Right forelimb (tissue), 1 donor: ENCODE measurements around the gene TRDMT1.

Source experiments
- DNase-seq: peaks from one replicate; pipeline ENCODE4 v3.0.0-alpha.2; 2018

Gene TRDMT1

DNA sequence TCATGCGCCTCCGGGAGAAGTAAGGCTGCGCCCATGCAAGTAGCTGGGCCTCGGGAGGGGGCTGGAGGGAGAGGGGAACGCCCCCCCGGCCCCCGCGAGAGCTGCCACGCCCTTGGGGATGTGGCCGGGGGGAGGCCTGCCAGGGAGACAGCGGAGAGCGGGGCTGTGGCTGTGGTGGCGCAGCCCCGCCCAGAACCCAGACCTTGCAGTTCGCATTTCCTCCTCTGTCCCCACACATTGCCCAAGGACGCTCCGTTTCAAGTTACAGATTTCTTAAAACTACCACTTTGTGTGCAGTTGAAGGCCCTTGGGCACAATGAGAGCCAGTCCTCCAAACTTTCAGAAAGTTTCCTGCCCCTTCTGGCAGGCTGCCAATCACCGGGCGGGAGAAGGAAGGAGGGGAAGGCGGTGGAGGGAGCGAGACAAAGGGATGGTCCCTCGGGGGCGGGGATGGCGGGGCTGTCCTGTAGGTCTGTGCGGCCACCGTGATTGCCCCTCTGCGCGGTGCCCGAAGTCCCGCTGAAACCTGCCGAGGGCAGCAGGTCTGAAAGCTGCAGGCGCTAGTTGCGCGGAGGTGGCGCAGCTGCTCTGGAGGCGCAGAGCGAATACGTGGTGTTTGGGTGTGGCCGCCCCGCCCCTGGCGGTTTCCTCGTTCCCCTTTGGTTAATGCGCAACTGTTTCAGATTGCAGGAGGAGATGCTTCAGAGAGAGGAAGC is 28.7 kb upstream of the TRDMT1 start:
- DNase-seq, result peak; percentile 90

DNA sequence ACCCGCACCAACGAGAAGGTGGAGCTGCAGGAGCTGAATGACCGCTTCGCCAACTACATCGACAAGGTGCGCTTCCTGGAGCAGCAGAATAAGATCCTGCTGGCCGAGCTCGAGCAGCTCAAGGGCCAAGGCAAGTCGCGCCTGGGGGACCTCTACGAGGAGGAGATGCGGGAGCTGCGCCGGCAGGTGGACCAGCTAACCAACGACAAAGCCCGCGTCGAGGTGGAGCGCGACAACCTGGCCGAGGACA is 28.2 kb upstream of the TRDMT1 start:
- no peak for DNase-seq

DNA sequence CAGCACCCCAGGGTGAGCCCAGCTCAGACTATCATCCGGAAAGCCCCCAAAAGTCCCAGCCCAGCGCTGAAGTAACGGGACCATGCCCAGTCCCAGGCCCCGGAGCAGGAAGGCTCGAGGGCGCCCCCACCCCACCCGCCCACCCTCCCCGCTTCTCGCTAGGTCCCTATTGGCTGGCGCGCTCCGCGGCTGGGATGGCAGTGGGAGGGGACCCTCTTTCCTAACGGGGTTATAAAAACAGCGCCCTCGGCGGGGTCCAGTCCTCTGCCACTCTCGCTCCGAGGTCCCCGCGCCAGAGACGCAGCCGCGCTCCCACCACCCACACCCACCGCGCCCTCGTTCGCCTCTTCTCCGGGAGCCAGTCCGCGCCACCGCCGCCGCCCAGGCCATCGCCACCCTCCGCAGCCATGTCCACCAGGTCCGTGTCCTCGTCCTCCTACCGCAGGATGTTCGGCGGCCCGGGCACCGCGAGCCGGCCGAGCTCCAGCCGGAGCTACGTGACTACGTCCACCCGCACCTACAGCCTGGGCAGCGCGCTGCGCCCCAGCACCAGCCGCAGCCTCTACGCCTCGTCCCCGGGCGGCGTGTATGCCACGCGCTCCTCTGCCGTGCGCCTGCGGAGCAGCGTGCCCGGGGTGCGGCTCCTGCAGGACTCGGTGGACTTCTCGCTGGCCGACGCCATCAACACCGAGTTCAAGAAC is 27.7 kb upstream of the TRDMT1 start:
- peak; percentile 95 for DNase-seq

DNA sequence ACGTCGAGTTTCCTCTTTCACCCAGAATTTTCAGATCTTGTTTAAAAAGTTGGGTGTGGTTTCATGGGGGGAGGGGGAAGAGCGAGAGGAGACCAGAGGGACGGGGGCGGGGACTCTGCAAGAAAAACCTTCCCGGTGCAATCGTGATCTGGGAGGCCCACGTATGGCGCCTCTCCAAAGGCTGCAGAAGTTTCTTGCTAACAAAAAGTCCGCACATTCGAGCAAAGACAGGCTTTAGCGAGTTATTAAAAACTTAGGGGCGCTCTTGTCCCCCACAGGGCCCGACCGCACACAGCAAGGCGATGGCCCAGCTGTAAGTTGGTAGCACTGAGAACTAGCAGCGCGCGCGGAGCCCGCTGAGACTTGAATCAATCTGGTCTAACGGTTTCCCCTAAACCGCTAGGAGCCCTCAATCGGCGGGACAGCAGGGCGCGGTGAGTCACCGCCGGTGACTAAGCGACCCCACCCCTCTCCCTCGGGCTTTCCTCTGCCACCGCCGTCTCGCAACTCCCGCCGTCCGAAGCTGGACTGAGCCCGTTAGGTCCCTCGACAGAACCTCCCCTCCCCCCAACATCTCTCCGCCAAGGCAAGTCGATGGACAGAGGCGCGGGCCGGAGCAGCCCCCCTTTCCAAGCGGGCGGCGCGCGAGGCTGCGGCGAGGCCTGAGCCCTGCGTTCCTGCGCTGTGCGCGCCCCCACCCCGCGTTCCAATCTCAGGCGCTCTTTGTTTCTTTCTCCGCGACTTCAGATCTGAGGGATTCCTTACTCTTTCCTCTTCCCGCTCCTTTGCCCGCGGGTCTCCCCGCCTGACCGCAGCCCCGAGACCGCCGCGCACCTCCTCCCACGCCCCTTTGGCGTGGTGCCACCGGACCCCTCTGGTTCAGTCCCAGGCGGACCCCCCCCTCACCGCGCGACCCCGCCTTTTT is 26.9 kb upstream of the TRDMT1 start, which contains the start of gene VIM:
Gene VIM (plus strand): TSS at position 151 of the 925 bp plus-strand sequence. CDS start 1,182 bp downstream, outside the sequence.
- DNase-seq, result peak; percentile 94

DNA sequence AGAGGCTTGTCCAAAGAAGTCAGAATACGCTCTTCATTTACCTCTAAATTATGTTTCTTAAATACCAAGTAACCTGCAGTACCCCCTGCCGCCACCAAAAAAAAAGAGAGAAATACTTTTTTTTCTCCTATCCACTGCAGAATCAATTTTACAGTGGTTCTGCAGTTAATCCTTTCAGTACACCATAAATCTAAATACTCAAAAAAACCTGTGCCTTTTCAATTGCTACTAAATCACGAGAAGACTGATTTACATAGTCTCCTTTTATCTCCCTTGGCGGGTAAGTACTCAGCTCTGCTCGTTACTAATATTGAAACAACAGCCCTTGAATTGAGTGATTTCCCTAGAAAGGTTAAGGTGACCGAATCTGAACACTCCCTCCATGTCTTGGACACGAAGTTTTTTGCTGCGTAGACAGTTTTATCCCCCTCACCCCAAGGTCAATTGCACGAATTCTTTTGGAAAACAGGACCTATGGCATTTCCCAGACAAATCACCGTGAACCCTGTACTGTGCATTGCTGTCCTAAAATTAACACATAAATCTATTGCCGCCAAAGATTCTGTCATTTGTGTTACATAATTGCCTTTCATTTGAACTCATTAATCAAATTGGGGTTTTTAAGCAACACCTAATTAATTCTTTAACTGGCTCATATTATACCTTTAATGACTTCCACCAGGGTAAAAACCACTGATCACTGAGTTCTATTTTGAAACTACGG is 26.1 kb upstream of the TRDMT1 start:
- no peak for DNase-seq

DNA sequence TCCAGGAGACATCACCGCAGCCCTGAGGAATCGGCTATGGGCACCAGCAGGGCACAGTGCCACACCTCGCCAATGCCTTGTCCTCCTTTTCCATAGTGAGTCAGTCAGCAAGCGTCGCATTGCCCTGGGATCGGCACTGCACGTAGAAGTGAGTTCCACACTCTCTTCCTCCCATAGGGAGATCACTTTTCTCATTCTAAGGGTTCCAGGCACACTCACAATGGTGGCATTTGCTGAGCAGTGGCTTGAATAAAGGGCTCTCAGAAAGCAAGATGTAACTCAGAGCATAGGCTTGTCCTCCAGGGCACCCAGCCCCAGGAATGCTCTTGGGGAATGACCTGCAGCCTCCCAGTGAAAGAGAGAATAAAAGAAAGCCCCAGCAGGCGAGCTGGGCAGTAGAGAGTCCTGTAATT is 25.4 kb upstream of the TRDMT1 start:
- no peak for DNase-seq

DNA sequence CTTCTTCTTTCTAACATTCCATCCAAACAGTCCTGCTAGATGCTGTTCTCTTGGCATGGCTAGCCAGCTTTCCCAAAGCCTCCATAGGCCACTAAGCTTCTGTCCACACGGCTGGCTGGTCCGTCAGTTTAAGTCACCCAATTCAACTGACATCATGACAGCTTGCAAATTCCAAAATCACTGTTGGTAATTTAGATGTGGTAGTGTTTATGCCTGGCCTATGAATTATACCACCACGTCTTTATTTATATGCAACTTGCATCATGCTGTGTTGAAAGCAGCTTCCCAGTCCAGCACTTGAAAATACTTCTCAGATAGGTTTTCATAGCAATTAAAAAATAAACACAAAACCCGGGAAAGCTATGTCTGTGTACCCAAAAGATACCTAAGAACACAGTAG is 24.3 kb upstream of the TRDMT1 start:
- no peak for DNase-seq

DNA sequence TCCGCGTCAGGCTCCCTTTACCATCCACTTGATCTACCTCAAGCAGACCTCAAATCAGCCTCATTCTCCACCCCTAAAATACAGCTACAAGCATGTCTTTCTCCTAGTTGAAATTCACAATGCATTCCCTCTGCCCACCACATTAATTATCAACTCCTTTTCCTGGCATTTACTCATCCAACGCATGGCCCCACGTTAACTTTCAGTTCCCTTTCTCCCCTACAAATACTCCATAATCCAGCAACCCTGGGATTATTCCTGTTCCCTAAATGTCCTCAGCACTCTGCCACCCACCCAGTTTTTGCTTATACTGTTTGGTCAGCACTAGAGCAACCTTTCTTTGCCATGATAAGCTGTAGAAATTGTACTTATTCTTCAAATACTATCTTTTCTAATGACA is 20.9 kb upstream of the TRDMT1 start:
- no peak for DNase-seq

DNA sequence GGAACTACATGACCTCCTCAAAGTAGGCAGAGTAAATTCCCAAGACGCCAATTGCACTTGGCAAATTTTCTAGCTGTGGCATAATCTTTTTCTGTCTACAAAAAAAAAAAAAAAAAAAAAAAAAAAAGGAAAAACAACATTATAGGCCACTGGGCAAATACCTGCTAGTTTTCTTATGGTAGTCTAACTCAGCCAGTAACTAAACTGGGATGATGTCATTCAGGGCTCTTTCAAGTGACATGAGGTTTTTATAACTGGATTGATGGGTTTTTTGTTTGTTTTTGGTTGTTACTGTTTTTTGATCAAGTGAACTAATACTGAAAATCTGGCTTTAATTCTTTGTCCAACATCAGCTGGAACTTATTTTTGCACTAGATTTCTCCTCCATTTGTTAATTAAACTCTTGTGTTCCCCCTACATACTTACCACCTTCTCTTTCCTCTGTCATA is 19.2 kb upstream of the TRDMT1 start:
- no peak for DNase-seq

DNA sequence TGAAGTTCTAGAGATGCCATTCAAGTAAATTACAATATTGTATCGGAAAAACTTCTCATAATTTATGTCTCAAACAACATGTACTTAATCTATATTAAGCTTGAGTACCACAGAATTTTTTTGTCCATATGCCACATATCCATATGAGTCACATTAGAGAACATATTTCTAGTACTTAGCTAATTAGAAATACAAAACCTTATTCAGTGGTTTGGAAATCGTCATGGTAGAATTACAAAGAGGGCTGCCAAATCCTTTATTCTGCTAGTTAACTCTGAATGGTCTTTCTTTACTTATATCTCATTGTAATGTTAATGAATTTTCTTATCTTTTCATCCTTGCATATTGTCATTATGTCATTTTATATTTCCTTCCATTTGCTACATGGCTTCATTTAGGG is 17.6 kb upstream of the TRDMT1 start:
- DNase-seq, result no peak

DNA sequence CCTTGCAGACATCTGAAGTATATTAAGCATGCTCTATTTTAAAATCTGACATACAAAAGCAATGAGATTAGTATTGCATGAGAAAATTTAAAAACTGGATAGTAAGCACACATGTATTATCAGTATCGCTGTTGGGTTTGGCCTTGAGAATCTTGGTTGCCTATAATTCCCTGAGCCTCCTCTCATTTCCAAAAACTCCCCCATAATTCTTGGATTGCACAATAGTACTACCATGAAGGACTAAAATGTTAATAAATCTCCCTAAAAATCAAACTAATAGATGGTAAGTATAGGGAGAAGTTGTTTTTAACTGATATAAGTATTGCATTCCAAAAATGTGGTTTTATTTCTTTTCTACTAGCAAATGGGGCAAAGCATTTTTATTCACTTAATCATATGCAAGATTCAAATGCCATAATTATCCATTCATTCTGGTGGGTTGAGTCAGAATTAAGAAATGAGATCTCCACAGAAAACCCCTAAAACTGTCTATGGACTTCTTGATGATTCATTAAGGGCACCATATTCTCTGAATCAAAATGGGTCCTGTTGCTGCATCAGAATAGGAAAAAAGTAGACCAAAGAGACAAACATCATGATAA is 16.3 kb upstream of the TRDMT1 start:
- no peak for DNase-seq

DNA sequence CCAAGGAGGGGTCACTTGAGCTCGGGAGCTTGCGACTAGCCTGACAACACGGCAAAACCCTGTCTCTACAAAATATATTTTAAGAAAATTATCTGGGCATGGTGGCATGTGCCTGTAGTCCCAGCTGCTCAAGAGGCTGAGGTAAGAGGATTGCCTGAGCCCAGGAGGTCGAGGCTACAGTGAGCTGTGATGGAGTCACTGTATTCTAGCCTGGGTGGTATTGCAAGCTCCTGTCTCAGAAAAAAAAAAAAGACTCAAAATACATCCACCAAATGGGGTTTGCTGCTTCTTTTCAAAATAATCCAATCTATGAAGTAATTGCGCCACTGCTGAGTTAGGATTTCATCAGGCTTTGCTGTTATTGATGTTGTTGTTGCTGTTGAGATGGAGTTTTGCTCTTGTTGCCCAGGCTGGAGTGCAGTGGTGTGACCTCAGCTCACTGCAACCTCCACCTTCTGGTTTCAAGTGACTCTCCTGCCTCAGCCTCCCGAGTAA is 15.5 kb upstream of the TRDMT1 start:
- DNase-seq, result no peak

DNA sequence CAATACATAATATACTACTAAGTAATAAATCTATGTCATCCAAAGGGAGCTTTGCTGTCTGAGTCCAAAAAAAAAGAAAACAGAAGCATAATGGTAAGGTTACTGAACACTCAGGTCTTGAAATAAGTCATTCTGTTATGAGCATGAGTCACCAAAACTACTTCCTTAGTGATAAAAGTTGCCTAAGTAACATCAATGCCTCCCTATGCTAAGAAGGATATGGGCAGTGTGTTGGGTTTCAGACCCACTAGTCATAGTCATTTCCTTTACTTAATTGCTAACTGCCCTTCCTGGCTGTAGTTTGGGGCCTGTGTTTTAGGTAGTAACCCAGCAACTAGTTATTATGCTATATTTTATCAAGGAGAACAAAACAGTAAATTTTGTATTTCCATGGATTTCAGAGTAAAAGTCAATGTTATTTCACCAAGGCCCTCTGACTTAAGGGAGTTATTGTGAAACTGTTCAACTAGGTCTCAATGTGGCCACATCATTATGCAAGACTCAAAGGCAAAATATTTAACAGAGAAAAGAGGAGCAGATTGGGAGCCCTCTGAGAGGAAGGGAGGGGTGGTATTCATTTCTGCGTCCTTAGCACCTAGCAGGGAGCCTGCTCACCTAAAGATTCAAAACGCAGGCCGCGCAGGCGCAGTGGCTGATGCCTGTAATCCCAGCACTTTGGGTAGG is 14.9 kb upstream of the TRDMT1 start:
- DNase-seq, result no peak

DNA sequence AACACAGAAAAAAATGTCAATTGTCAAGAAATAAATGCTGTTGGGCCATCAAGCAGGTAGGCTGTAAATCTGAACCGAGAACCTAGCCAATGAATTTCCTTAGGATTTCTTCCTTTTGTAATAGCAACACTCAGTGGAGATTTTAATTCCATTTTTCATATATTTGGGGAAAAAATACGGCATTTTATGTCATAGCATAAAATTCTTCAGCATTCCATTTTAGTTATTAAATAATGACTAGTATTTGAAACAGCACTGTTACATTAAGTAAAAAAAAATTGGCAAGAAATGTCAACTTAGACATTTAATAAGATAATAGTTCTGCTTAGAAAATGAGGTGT is 14.3 kb upstream of the TRDMT1 start:
- DNase-seq, result no peak

DNA sequence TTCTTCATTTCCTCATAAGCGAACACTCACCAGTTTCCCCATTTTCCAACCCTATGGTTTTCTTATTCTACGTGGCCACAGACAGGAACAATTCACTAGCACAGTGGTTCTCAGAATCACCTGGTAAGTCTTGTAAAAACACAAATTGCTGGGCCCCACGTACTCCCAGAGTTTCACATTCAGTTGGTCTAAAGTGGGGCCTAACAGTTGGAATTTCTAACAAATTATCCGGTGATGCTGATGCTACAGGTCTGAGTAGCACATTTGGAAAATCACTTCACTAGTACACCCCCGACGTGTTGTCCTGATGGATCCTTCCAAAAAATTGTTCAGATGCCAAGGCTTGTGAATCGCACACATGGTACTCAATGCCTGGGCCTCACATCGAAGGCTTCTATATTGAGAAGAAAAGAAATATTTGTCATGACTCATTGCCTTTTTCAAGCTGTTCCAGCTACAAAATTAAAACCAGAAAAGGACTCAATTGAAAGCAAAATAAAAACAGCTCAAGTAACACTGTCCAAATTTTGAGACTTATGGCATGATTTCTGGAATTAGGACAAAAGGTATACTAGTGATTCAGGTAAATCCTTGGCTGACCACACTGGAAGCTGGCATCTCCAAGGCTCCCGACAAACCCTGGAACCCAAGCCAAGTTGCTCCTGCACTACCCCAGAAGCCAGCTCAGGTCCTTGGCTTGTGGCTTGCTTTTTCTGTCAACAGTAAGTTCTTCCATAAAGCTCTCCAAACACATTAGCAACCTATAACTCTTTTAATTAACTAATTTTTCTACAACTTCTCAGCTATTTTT is 13.7 kb upstream of the TRDMT1 start:
- DNase-seq, result peak; percentile 65

DNA sequence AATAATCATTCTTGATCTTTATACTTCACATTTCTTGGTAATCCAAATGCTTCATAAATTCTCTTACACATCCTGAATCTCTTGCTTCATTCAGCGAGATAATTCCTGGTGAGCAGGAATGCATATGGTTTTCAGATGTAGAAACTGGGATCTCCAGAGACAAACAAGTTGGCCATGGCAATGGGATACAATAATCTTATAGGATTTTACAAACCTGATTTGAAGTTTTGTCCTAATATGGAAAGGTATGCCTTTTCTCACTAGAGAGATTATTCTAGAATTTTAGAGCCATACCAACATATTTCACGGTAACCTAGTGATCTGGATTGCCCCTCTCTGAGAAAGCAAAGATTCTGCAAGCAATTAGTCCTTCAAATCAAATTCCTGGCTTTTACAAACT is 13.1 kb upstream of the TRDMT1 start:
- no peak for DNase-seq

DNA sequence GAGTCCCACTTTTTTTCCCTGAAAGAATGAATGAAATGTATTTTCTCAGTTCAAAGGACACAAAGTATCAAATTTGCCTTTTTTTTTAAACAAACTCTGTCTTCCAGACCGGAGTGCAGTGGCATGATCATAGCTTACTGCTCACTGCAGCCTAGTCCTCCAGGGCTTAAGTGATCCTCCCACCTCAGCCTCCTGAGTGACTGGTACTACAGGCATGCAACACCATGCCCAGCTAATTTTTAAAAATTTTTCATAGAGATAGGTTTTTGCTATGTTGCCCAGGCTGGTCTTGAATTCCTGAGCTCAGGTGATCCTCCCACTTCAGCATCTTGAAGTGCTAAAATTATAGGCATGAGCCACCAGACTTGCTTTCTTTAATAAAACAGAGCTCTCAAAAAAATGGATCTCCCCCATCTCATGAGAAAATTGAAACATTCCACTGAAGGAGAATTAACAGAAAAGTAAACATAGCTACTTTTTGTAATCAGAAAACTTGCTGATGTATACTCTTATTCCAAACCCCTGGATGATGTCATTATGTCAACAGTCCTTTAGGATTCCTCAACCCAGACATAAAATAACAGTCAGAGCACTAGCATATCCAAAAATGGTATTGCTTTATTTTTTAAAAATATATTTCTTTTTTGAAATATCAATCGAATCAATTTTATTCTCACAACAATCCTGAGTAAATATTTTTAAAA is 12.3 kb upstream of the TRDMT1 start:
- no peak for DNase-seq

DNA sequence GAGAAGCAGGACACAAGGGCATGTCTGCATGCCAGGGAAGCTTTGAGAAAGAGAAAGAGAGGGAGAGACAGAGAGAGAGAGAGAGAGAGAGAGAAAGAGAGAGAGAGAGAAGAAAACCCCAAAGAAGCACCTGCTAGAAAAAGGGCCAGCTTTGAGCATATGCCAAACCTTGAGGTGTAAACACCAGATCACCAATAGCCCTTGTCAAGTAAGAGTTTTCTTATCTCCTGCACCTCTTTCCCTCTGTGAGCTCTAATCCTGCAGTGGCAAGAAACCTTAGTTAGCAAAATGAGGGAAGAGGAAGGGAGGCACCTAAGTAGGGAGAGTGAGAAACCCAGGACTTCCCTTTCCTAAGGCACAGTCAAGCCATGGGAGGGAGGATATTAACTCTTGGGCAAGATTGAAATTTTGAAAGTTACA is 11.3 kb upstream of the TRDMT1 start:
- DNase-seq, result no peak

DNA sequence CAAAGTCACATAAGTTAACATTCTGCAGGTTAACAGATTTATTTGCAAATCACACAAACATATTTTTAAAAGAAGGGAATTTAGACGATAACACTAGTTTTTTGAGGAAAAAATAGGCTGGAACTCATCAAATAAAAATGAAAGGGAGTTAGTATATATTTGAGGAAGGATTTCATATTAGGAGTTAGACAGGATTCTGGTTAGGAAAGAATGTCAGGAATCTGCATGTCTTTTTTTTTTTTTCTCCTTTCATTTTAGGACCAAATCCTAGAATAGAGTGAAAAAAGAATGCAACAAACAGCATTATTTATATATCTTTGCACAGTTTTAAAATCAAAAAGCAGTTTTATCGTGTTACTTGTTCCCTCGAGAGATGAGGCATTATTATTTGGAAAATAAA is 8.9 kb upstream of the TRDMT1 start:
- no peak for DNase-seq

DNA sequence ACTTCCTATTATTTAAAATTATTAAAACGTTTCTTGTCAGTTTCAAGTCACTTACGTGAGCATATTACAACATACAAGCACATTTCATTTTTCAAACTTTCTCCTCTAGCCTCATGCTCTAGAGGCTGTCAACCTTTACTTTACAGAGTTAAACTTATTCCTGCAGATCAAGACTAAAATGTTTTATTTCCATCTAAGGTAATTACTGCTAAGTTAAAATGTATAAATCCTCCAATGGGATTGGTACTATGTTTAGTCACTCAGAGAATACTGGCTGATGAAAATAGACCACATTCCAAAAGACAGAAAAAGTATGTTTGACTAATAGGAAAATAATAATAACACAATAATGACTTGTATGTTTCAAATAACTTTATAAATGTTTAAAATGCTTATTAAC is 8.4 kb upstream of the TRDMT1 start:
- DNase-seq, result no peak
